ENCODE measurements around the gene MRPS10.
A peak's percentile ranks its signal among the peaks of the same experiment; 100 is the strongest.

Gene MRPS10

DNA sequence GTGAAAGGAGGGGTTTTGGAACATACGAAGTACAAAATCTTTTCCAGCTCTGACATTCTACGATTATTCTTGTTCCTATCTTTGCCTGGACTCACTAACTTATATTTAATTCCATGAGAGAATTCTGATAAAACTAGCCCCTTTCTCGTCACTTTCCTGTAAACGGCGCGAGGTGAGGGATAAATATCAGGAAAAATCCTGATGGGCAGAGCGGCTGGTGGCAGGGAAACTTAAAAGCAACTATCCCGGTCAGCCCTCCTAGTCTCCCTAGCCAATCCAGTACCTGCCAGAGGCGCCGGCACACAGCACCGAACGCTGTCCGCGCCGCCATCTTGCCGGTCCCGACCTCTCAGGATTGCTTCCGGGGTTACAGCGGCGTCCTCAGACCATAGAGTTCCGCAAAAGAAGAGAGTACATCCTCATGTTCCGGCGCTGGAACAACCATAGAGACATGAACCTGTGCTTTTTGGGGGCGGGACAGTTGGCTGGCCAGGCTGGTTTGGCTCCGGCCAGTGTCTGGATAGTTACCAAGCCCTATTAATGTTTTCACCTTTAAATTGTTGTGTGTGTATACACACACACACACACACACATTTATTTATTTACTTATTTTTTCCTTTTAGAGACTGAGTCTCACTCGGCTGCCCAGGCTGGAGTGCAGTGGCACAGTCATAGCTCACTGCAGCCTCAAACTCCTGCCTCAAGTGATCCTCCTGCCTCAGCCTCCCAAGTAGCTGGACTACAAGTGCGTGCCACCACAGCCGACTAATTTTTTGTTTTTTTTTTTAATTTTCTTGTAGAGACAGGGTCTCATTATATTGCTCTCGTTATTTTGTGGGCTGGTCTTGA is at the start of gene MRPS10:
Gene MRPS10 (minus strand): TSS at position 343 of the 849 bp plus-strand sequence. CDS start 12 bp downstream, at position 331.
- H3K4me3 ChIP-seq (ENCODE audit: low read length): peak within 1 kb of the TSS; percentile 100
- H3K27me3 ChIP-seq (replicated peaks; ENCODE audit: control insufficient read depth, insufficient read depth, low read length): no peaks in the 10 kb centered on the region
- peaks cover 20% of the 10 kb centered on the region for H3K4me1 ChIP-seq (ENCODE audit: control insufficient read depth, insufficient read depth, low read length)
- peak; percentile 97 for DNase-seq (ENCODE audit: low read depth)
- H3K36me3 ChIP-seq (ENCODE audit: control insufficient read depth, insufficient read depth, low read length, severe bottlenecking): peaks cover 15% of the 10 kb centered on the region
- no peaks in the 10 kb centered on the region for H3K9me3 ChIP-seq (ENCODE audit: control insufficient read depth, low read length)
- peak within 1 kb of the TSS; percentile 99 for H3K9ac ChIP-seq (ENCODE audit: low read length)

DNA sequence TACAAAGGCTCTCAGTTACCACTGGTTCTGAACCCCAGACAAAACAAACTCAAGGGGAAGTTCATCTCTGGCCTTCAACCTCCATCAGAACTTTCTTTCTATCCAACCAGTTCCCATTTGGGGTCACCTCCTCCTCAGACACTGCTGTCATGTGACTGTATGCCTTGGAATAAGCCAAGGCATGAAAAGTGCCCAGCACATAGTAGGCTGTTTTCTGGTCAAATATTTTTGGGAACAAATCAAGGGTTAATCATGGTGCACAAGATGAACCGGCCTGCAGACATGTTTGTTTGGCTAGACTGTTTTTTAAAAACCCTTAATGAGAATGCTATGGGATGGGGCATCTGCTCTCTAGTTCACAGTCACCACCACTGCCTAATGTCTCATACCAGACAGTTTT is 48.9 kb upstream of the MRPS10 start:
- Histone ChIP-seq H3K4me3 (ENCODE audit: low read length) (no peak overlapping the region), H3K27me3 (replicated peaks; ENCODE audit: control insufficient read depth, insufficient read depth, low read length) (no peaks in the 10 kb centered on the region), H3K9me3 (ENCODE audit: control insufficient read depth, low read length) (no peaks in the 10 kb centered on the region), H3K4me1 (ENCODE audit: control insufficient read depth, insufficient read depth, low read length) (peaks cover 13% of the 10 kb centered on the region), H3K9ac (ENCODE audit: low read length) (no peak overlapping the region), H3K36me3 (ENCODE audit: control insufficient read depth, insufficient read depth, low read length, severe bottlenecking) (peaks cover 2% of the 10 kb centered on the region)
- no peak for DNase-seq (ENCODE audit: low read depth)

DNA sequence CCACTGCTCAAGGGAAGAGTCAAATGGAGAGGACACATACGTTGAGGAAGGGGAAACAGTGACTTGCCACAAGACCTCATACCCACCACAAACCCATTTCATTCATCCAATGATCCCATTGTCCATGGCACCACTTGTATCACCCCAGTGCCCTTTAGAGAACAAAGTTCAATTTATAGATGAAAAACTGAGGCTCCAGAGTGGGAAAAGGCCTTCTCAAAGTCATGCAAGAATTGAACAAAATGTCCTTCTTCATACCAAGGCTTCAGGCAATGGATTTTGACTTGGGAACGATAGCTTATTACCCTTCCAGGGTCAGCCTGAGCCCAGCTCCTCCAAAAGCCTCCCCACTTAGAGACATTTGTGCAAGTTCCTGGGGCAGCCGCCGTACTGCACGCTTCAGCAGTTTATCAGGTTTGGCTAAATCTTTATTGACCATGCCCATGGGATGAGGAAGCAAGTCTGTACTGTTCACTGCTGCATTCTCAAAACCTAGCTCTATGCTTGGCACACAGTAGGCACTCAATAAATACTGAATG is 47.3 kb upstream of the MRPS10 start:
- no peak overlapping the region for H3K9ac ChIP-seq (ENCODE audit: low read length)
- no peak for DNase-seq (ENCODE audit: low read depth)
- no peaks in the 10 kb centered on the region for H3K9me3 ChIP-seq (ENCODE audit: control insufficient read depth, low read length)
- no peaks in the 10 kb centered on the region for H3K27me3 ChIP-seq (replicated peaks; ENCODE audit: control insufficient read depth, insufficient read depth, low read length)
- no peak overlapping the region for H3K4me3 ChIP-seq (ENCODE audit: low read length)
- peaks cover 2% of the 10 kb centered on the region for H3K36me3 ChIP-seq (ENCODE audit: control insufficient read depth, insufficient read depth, low read length, severe bottlenecking)
- H3K4me1 ChIP-seq (ENCODE audit: control insufficient read depth, insufficient read depth, low read length): peaks cover 27% of the 10 kb centered on the region

DNA sequence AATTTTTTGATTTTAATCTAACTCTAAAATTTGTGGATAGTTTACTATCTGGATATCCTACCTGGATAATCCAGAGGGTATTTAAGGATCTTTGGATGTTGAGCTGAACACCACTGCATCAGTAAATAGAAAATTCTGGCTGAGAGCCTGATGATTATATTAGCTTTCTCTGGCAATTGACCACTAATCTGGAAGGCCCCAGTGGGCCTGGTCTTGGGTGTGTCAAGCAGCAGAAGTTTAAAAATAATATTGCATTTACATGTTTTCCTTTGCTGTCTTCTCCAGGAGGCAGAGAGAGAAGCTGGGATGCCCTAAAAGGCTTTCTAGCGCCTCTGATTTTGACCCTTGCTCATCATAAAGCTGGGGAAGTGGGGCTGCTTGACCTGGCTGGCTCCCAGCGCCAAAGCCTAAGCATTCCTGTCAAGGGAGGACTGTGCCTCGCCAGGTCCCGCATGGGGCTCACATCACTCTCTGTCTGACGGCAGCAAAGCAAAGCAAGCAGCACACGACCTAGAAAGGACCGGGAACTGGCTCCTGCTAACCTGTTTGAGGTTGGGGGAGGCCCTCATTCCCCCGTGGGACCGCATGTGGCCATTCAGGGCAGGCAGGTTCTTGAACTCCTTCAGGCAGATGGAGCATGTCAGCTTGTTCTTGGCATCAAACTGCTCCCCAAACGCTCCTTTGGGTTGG is 46.6 kb upstream of the MRPS10 start:
- H3K4me3 ChIP-seq (ENCODE audit: low read length): no peak overlapping the region
- no peak for DNase-seq (ENCODE audit: low read depth)
- peaks cover 2% of the 10 kb centered on the region for H3K36me3 ChIP-seq (ENCODE audit: control insufficient read depth, insufficient read depth, low read length, severe bottlenecking)
- H3K9ac ChIP-seq (ENCODE audit: low read length): no peak overlapping the region
- H3K4me1 ChIP-seq (ENCODE audit: control insufficient read depth, insufficient read depth, low read length): peaks cover 29% of the 10 kb centered on the region
- no peaks in the 10 kb centered on the region for H3K27me3 ChIP-seq (replicated peaks; ENCODE audit: control insufficient read depth, insufficient read depth, low read length)
- H3K9me3 ChIP-seq (ENCODE audit: control insufficient read depth, low read length): no peaks in the 10 kb centered on the region

DNA sequence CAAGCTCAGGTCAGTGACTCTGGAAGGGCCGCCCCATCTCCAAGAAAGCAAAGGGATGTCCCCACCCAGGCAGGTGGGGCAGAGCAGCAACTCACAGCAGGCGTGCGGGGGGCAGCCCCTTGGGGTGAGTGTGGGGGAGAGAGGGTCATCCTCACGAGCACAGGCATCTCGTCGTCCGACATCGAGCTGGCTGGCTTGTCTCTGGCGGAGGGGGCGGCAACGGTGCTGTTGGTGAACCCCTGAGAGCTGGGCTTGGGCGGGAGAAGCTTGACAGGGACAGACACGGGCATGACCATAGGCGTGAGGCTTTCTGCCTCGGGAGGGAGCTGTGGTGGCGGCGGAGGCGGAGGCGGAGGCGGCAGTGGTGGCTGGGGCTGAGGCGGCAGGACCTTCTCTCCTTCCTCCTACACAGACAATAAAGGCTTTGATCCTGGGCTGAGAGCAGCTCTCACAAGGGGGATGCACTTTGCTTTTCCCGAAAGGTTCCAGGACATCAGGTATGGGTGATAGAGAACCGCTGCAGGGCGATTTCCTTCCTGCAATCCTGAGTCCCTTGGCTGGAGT is 45.6 kb upstream of the MRPS10 start:
- H3K4me1 ChIP-seq (ENCODE audit: control insufficient read depth, insufficient read depth, low read length): peaks cover 32% of the 10 kb centered on the region
- no peak overlapping the region for H3K9ac ChIP-seq (ENCODE audit: low read length)
- no peaks in the 10 kb centered on the region for H3K9me3 ChIP-seq (ENCODE audit: control insufficient read depth, low read length)
- no peak for DNase-seq (ENCODE audit: low read depth)
- H3K36me3 ChIP-seq (ENCODE audit: control insufficient read depth, insufficient read depth, low read length, severe bottlenecking): peaks cover under 1% of the 10 kb centered on the region
- no peaks in the 10 kb centered on the region for H3K27me3 ChIP-seq (replicated peaks; ENCODE audit: control insufficient read depth, insufficient read depth, low read length)
- no peak overlapping the region for H3K4me3 ChIP-seq (ENCODE audit: low read length)

DNA sequence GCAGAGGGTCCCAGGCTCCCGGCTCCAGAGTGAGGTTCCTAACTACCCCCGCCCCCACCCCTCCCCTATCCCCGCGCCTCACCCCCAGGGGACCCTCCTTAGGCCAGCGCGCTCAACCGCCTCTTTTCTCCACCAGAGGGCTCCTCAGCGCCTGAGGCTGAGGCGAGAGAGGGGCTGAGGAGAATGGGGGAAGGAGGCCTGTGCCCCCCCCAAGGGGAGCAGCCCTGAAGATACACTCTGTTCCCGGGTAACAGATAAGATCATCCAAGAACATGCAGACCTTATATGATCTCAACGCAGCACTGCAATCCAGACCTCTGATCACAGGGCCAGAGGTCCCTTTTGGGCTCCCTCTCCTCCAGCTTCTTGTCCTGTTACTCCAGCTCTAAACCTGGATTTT is 43.3 kb upstream of the MRPS10 start:
- DNase-seq (ENCODE audit: low read depth): peak; percentile 26
- Histone ChIP-seq H3K9me3 (ENCODE audit: control insufficient read depth, low read length) (no peaks in the 10 kb centered on the region), H3K4me3 (ENCODE audit: low read length) (no peak overlapping the region), H3K4me1 (ENCODE audit: control insufficient read depth, insufficient read depth, low read length) (peaks cover 40% of the 10 kb centered on the region), H3K9ac (ENCODE audit: low read length) (no peak overlapping the region), H3K36me3 (ENCODE audit: control insufficient read depth, insufficient read depth, low read length, severe bottlenecking) (no peaks in the 10 kb centered on the region), H3K27me3 (replicated peaks; ENCODE audit: control insufficient read depth, insufficient read depth, low read length) (no peaks in the 10 kb centered on the region)

DNA sequence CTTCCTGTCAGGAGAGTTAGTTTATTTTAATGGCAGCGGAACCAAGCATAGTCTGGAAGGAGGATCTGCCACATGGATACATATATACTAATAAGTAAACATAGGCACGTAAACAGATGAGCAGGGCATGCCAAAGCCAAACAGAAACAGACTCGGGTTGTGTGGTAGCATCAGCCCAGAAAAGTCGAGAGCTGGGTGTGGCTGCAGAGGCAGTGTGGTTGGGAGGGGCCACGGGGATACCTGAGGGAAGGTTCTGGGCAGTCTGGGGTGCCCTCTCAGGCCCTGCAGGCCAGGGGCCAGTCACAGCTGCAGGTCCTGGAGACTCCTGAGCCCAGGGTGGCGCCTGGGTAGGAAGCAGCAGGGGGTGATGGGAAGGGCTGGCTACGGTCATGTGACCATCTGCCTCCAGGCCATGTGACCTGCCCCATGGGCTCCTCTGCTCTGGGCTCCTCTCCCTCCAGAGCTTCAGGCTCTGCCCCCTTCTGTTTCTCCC is 42.8 kb upstream of the MRPS10 start:
- Histone ChIP-seq H3K9ac (ENCODE audit: low read length) (peak overlapping the region; percentile 24), H3K27me3 (replicated peaks; ENCODE audit: control insufficient read depth, insufficient read depth, low read length) (no peaks in the 10 kb centered on the region), H3K4me3 (ENCODE audit: low read length) (peak overlapping the region; percentile 49), H3K4me1 (ENCODE audit: control insufficient read depth, insufficient read depth, low read length) (peaks cover 40% of the 10 kb centered on the region), H3K36me3 (ENCODE audit: control insufficient read depth, insufficient read depth, low read length, severe bottlenecking) (no peaks in the 10 kb centered on the region), H3K9me3 (ENCODE audit: control insufficient read depth, low read length) (no peaks in the 10 kb centered on the region)
- DNase-seq (ENCODE audit: low read depth): no peak

DNA sequence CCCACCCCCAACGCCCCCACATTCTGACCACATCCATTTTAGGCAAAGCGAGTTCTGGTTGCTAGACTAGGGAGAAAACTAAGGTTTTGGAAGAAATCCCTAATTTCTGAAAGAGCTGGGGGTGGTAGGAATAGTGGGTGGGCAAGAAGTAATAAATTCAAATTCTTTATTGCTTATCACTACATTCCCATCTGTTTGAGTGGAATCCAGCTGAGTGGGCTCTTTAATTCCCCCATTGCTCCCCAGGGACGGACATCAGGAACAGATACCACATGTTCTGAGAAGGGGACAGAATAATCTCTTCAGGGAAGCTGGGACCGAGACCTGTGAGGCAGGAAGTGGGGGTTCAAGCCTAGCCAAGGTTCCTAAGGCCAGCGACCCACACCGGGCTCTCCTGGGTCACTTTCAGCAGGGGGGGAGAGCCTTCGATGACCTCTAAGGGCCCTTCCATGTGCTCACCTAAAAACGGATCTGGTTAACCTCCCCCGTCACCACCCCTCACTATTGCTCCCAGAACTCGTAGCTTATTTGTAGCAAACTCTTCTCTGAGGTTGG is 42.3 kb upstream of the MRPS10 start:
- peak overlapping the region; percentile 49 for H3K4me3 ChIP-seq (ENCODE audit: low read length)
- no peaks in the 10 kb centered on the region for H3K27me3 ChIP-seq (replicated peaks; ENCODE audit: control insufficient read depth, insufficient read depth, low read length)
- H3K4me1 ChIP-seq (ENCODE audit: control insufficient read depth, insufficient read depth, low read length): peaks cover 40% of the 10 kb centered on the region
- H3K9me3 ChIP-seq (ENCODE audit: control insufficient read depth, low read length): no peaks in the 10 kb centered on the region
- peak overlapping the region; percentile 24 for H3K9ac ChIP-seq (ENCODE audit: low read length)
- H3K36me3 ChIP-seq (ENCODE audit: control insufficient read depth, insufficient read depth, low read length, severe bottlenecking): no peaks in the 10 kb centered on the region
- DNase-seq (ENCODE audit: low read depth): no peak

DNA sequence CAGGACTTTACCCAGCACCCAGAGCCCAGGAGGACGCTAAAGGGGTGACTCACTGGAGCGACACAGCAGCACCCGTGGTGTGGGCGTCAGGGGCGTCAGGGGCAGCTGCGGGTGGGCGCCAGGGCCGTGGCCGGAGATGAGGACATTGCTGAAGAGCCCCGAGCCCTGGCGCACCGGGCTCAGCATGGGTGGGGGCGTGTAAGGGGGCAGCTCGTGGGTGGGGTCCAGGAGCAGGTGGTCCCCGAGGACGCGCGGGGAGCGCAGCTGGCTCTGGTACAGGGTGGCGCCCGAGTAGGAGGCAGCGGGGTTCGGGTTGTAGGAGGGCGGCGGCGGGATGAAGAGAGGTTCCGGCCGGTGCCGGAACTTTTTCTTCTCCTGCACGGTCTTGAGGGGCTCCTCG is 41.6 kb upstream of the MRPS10 start:
- Histone ChIP-seq H3K27me3 (replicated peaks; ENCODE audit: control insufficient read depth, insufficient read depth, low read length) (no peaks in the 10 kb centered on the region), H3K4me1 (ENCODE audit: control insufficient read depth, insufficient read depth, low read length) (peaks cover 36% of the 10 kb centered on the region), H3K36me3 (ENCODE audit: control insufficient read depth, insufficient read depth, low read length, severe bottlenecking) (peaks cover 2% of the 10 kb centered on the region), H3K9ac (ENCODE audit: low read length) (no peak overlapping the region), H3K4me3 (ENCODE audit: low read length) (no peak overlapping the region), H3K9me3 (ENCODE audit: control insufficient read depth, low read length) (no peaks in the 10 kb centered on the region)
- DNase-seq (ENCODE audit: low read depth): no peak

DNA sequence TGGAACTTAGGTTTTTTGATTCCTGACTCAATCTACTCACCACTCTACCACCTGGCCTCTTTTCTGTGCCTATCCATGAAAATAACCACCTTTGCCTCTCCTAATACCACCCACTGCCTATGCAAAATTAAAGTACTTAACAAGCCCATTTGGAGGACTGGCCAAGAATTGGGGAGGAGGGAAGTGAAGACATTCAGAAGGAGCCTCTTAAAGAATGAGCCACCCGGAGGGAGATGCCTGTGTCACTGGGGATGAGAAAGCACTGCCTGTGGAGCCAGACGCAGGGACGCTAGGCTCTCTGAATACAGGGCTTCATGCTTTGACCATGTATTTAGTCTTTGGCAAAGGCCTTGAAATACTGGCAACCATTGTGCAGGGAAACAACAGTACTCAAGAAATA is 40.0 kb upstream of the MRPS10 start:
- Histone ChIP-seq H3K36me3 (ENCODE audit: control insufficient read depth, insufficient read depth, low read length, severe bottlenecking) (peaks cover 3% of the 10 kb centered on the region), H3K9me3 (ENCODE audit: control insufficient read depth, low read length) (no peaks in the 10 kb centered on the region), H3K27me3 (replicated peaks; ENCODE audit: control insufficient read depth, insufficient read depth, low read length) (no peaks in the 10 kb centered on the region), H3K4me1 (ENCODE audit: control insufficient read depth, insufficient read depth, low read length) (peaks cover 35% of the 10 kb centered on the region), H3K9ac (ENCODE audit: low read length) (no peak overlapping the region), H3K4me3 (ENCODE audit: low read length) (no peak overlapping the region)
- DNase-seq (ENCODE audit: low read depth): no peak

DNA sequence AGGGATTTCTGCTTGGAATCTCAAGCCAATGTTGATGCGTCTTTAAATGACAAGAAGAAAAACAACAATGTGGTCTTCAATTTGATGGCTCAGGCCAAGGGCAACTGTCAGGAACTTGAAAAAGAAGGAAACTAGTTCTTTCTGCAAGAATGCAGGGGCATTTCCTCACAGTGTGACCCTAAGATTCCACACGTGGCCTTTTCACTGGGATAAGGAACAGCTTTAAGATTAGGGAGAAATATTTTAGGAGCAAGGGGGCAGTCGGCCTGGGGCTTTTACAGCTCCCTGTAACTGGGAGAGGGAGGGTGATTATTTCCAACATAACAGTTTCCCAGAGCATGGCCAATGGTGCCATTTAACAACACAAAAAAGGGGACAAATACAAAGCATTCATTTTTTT is 39.4 kb upstream of the MRPS10 start:
- peaks cover 39% of the 10 kb centered on the region for H3K4me1 ChIP-seq (ENCODE audit: control insufficient read depth, insufficient read depth, low read length)
- no peak overlapping the region for H3K4me3 ChIP-seq (ENCODE audit: low read length)
- H3K36me3 ChIP-seq (ENCODE audit: control insufficient read depth, insufficient read depth, low read length, severe bottlenecking): peaks cover 3% of the 10 kb centered on the region
- no peak overlapping the region for H3K9ac ChIP-seq (ENCODE audit: low read length)
- H3K27me3 ChIP-seq (replicated peaks; ENCODE audit: control insufficient read depth, insufficient read depth, low read length): no peaks in the 10 kb centered on the region
- DNase-seq (ENCODE audit: low read depth): no peak
- no peaks in the 10 kb centered on the region for H3K9me3 ChIP-seq (ENCODE audit: control insufficient read depth, low read length)

All from adipocyte (in vitro differentiated cells).